ENCODE measurements around the gene CYLD.

- TF ChIP-seq POLR2A (IDR thresholded peaks at IDR 0.05): no peak
- TF ChIP-seq CTCF (IDR thresholded peaks at IDR 0.05): no peak
Observed at GRCh38 chr16:50838885-50839284, 97.0 kb downstream of the CYLD start.

Data from heart left ventricle (tissue), 13 donors.